Stimulated activated CD8-positive, alpha-beta memory T cell treated with anti-CD3 and anti-CD28 coated beads, Interleukin-7, amount 100 ng/mL, for 24 hours (primary cell): ENCODE data around the gene JAK2.
"Not testable (repeated sequence)": the region's sequence is repeated elsewhere in the genome, so short reads cannot be mapped to it uniquely, and the experiment has no call there.

Source experiments
- DNase-seq: peaks from one replicate; pipeline ENCODE4 v3.0.0-alpha.2; 2020; ENCODE audit warnings: low read depth

Gene JAK2

DNA sequence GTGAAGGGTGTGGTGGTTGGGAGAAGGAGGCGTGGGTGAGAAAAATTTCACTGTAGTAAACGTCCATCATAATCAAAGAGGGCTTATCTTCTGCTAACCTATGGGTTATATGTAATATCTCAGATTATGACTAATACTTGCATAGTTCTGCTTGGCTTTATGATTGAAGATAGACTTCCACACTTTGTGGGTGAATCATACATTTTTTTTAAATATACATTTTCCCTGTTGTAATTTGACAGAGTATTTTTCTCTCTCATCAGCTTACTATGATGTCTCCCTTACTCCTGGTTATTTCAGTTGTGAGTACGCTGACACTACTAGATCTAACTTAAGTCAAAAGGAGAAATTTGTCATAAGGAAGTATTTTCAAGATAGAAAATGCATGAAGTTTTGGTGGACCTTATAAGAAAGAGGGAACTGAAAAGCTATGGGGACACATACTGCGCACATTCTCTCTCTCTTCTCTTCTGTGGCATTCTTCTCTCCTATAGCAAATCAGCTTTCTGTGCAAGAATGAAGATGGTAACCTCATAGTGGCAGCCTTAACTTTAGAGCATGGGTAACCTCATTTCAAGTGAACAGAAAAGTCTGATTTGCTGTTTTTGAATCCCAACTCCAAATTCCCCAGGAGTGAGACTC is 4.9 kb upstream of the JAK2 start:
- DNase-seq, result no peak

DNA sequence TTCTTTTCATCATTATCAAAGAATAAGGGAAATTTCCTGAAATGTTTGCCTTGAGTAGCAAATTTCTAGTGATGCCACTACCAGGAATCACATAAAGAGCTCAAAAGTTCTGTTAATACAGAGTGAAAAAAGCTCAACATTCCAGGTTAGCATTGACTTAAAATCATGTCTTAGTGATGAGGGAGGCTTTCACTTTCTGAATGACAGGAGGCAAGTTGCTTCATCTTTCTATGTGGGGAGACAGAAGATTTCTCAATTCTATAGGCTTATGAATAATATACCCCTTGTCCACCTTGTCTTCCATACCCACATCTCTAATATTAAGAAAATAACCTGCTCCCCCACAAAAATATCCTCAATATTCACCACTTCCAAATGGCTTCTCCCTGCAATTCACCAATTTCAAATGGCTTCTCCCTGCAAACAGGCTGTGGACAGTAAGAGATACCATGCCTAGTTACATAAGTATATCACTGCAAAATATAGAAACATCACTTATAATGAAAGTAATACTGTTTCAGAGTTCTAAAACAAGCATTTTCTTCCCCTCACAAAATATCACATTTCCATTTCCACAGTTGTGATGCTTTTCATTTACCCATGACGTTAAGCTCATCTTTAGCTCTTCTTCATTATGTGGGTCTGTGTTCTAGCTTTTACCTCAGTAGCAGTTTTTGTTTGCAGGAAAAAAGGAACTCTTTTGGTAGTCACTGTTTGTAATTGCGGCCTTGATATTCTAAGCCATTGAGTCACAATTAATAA is 2.2 kb upstream of the JAK2 start:
- DNase-seq, result no peak

DNA sequence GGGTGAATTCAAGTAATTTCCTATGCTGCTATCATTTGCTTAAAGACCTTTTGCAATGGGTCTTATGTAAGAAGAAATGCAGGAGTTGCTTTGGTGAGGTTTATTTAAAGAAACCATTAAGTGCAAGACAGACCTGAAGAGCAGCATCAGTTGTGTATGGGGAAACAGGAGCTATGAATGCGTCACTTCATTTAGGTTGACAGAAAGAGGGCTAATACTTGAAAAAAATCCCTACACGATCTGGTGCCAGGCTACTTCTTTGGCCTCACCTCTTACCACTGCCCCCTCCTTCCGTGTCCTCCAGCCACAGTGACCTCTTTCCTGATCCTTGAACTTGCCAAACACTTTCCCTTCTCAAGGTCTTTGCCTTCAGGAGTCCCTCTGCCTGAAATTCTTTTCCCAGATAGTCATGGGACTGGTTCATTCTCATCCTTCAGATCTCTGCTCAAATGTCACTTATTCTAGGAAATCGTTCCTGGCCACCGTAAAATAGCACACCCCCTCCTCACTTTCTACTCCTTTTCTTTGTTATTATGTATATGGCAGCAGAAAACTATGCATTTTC is 1.4 kb upstream of the JAK2 start:
- no peak for DNase-seq

DNA sequence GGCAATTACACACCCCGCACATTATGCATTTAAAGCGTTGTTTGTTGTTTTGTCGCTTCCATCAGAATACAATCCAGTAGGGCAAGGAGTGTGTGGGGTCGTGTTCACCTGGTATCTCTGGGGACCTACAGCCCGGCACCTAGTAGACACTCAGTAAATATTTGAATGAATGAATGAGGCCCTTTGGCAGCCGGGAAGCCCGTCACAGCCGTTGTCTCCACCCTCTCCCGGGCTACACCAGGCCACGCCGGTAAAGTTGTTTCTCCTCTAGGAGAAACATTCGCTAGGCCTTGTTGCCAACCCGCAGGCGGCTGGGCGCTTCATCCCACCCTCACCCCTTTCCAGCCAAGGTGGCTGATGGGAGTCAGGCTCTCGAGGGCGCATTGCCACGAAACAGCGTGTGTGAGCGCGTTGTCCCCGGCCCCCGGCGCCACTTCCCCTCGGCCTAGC is 876 bp upstream of the JAK2 start:
- DNase-seq, result no peak

DNA sequence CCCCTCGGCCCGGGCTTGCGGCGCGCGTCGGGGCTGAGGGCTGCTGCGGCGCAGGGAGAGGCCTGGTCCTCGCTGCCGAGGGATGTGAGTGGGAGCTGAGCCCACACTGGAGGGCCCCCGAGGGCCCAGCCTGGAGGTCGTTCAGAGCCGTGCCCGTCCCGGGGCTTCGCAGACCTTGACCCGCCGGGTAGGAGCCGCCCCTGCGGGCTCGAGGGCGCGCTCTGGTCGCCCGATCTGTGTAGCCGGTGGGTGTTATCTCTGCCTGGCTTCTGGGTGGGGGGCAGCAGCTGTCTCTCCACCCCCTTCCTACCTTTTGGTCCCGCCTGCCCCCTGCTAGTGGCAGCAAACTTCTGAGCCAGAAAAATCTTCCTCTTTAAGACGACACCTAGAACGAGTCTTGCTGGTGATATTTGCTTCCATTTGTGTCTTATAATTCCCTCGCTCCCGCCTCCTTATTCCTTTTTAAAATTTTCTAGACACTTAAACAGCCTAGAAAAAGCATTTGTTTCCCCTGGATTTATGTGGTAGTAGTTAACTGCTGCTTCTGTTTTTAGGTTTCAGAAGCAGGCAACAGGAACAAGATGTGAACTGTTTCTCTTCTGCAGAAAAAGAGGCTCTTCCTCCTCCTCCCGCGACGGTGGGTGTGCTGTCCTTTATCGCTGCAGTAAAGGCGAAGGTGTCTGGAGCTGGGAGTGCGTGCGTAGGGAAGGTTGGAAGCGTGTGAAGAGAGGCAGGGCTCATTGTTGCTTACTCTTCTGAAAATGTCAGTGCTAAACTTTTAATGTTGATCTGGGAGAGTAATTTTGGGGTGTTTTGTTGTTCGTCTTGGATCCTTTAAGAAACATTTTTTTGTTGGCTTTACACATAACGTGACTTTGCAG is 554 bp downstream of the JAK2 start:
- DNase-seq, result no peak

DNA sequence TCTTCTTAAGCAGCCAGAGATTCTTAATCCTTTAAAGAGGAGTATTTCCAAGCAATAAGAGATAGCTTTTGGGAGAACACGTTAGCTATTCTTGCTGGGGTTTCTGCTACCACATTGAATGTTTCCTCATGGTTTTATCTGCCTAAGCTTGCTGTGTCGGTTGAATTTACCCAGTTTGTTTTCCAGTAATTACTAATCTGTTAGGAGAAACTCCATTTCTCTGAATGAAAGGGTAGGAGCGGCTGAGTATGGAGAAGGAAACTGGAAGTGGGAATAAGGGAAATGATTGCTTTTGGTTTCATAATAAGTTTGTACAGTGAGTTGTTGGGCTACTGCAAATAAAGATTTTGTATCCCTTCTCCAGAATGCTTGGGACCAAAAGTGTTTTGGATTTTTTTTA is 1.2 kb downstream of the JAK2 start:
- no peak for DNase-seq

DNA sequence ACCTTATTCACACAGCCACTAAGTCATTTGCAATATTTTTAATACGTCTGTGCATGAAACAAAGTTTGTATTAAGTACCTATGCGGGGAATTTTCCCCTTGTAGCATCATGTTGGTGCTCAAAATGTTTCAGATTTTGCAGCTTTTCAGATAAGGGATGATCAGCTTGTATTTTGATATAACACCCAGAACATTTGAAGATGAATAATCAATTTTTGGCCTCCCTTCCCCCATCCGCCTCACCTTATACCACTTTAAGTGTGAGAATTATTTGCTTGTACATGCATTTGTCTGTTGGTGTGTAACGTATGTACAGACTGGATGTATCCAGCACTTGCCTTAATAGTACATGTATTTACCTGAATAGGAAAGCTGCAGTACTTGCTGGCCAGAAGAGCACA is 1.7 kb downstream of the JAK2 start:
- no peak for DNase-seq

DNA sequence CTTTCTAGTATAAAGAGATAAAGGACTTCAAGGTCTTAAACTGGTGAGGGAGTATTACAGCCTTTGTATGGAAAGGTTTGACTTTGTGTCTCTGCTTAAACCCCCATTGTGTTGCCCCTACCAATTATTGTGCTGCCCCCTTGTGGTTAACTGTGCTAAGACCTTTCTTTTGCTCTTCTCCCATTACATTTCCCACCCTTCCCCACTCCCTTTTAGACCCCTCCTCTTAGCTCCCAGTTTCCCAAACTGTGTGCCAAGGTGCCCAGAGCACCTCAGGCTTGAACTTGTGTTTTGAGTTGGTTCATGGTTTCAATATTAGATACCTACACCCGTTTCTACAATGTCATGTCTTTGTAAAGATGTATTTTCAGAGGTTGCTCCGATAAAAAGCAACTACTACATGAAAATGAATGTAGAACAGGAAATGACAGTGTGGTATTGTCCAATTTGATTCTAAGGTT is 2.9 kb downstream of the JAK2 start:
- DNase-seq, result no peak

DNA sequence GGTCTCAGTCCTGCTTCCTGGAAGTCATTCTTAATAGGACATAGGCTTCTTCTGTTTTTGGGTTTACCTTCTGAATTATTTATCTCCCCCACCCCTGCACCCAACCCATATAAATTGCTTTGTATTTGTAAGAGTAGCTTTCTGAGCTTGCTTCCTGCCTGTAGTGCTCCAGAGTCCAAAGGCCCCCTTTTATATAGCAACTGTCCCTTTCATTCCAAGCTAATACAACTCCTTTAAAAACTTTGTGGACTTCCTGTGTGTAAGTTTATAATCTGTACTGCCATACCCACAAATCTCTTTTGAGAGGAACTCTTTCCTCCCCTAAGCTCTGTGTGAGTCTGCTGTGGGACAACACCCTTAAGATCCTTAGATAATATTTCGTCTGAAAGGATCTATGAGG is 7.8 kb downstream of the JAK2 start:
- DNase-seq, result no peak

DNA sequence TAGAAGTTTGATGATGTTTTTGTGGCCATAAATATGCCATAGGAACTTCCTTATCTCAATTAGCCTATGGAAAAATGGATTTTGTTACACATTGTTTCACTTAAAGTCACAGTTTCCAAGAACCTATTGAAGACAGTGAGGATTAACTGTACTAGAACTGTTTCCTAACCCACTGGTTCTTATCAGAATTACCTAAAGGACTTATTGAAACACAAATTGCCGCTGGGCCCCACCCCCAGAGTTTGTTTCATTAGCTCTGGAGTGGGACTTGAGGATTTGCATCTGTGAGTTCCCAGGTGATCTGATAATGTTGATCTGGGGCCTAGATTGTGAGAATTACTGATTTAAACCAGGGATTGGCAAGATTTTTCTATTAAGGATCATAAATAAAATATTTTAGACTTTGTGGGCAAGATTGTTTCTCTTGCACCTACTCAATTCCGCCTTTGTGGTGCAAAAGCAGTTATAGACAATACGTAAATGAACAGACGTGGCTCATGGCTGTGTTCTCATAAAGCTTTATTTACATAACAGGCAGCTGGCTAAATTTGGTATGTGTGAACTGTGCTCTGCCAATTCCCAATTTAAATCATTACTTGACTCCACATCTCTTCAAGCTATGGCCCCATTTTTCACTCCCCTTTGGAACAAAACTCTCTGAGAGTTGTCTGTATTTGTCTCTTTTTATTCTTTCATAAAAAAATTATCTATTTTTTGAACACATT is 9.3 kb downstream of the JAK2 start:
- DNase-seq, result no peak

DNA sequence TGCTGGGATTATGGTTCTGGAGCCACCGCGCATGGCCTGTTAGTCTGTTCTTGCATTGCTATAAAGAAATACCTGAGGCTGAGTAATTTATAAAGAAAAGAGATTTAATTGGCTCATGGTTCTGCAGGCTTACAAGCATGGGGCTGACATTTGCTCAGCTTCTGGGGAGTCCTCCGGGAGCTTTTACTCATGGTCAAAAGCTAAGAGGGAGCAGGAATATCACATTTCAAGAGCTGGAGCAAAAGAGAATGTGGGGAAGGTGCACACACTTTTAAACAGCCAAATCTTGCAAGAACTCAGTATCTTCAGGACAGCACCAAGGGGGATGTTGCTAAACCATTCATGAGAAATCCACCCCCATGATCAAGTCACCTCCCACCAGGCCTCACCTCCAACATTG is 12.1 kb downstream of the JAK2 start:
- no peak for DNase-seq

DNA sequence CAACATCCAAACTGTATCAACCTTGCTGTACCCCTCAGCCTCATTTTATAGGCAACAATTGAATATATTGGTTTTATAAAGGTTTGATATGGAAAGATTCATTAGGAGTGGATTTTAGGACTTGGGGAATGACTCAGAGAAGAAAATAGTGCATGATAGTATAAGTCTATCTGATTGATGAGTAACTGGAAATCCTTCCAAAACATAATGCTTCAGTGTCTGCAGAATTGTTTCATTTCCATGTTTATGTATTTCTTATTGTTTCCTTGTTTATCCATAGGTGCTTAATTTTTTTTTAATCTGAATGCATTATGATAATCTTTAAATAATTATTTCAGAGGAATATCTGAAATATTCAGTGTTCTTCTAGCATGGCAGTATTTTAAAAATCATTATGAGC is 12.6 kb downstream of the JAK2 start:
- no peak for DNase-seq

DNA sequence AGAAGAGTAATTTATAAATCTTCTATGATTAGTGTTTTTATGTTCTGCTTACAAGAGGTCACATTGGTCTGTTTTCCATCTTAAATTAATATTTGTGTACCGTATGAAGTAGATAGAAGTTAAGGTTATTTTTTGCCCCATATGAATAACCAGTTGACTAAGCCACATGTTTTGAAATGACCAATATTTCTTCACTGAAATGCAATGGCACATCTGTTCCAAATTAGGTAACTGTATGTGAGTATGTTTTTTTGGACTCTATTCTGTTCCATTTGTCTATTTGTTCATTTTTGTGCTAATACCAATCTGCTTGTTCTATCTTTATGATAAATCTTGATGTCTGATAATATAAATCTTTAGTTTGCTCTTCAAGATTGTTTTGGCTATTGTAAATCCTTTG is 17.7 kb downstream of the JAK2 start:
- DNase-seq, result no peak

DNA sequence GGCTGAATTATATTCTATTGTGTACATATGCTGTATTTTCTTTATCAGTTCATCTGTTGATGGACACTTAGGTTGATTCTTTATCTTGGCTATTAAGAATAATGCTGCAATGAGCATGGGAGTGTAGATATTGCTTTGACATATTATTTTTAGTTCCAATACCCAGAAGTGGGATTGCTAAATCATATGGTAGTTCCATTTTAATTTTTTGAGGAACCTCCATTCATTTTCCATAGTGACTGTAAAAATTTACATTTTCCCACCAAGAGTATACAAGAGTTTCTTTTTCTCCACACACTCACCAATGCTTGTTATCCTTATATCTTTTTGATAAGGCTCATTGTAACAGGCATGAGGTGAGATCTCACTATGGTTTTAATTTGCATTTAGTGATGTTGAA is 19.4 kb downstream of the JAK2 start:
- DNase-seq, result no peak

DNA sequence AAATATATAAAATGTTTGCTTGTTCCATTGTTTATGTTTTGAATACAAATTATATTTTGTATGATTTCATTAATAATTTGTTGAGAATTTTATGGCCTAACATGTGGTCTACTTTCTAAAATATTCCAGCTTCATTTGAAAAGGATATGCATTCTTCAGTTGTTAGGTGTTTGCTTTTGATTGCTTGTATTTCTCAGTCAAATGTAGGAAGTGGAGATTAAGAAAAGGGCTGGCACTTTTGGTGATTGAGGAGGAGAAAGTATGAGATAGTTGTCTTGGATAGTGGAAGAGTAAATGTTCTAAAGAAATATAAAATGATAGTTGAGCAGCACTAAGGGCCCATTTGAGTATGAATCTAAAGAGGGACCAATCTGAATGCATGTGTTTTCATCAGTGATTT is 23.1 kb downstream of the JAK2 start:
- DNase-seq, result no peak

DNA sequence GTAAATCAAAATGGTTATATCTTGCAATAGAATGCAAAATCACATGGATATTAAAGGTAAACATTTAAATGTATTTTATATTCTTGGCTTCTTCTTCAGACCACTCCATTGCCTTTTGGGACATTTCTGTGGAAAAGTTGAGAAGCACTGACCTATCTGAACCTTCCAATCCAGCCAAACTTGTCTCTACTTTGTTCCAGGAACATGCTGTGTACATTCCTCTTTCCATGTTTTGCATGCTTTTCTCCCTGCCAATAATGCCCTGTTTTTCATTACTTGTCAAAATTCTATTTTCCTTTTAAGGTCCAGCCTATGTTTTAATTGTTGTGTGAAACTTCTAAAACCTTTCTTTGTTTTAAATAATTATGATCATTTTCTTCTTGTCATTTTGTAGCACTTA is 28.3 kb downstream of the JAK2 start:
- DNase-seq, result no peak

DNA sequence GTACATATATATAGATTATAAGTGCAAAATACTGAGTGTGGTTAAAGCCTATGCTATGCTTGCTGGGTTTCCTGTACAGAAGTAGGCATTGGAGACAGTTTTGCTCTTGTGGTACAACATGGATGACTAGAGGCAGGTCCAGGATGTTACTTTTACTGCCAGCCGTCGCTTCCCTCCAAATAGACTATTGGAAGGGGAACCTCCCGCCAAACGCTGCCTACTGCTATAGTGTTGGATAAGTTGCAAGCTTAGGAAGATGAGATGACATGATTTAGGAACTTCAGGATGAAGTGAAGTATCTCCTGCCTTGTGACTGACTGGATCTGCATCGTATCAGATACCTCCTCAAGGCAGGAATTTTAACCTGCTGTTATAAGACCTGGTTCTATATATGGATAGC is 30.9 kb downstream of the JAK2 start:
- no peak for DNase-seq

DNA sequence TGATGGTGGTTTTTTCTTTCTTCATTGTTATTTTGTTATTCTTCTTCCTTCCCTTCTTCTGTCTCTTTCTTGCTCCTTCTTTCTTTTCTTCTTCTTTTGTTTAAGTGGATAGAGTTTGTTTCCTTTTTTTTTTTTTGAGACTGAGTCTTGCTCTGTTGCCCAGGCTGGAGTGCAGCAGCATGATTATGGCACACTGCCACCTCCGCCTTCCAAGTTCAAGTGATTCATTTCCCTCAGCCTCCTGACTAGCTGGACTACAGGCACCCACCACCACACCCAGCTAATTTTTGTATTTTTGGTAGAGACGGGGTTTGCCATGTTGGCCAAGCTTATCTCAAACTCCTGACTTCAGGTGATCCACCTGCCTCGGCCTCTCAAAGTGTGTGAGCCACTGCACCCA is 40.3 kb downstream of the JAK2 start:
- no peak for DNase-seq

DNA sequence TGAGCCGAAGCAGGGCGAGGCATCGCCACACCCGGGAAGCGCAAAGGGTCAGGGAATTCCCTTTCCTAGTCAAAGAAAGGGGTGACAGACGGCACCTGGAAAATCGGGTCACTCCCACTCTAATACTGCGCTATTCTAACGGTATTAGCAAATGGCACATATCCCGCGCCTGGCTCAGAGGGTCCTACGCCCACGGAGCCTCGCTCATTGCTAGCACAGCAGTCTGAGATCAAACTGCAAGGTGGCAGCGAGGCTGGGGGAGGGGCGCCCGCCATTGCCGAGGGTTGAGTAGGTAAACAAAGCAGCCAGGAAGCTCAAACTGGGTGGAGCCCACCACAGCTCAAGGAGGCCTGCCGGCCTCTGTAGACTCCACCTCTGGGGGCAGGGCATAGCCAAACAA is 46.9 kb downstream of the JAK2 start:
- not testable (repeated sequence) for DNase-seq

DNA sequence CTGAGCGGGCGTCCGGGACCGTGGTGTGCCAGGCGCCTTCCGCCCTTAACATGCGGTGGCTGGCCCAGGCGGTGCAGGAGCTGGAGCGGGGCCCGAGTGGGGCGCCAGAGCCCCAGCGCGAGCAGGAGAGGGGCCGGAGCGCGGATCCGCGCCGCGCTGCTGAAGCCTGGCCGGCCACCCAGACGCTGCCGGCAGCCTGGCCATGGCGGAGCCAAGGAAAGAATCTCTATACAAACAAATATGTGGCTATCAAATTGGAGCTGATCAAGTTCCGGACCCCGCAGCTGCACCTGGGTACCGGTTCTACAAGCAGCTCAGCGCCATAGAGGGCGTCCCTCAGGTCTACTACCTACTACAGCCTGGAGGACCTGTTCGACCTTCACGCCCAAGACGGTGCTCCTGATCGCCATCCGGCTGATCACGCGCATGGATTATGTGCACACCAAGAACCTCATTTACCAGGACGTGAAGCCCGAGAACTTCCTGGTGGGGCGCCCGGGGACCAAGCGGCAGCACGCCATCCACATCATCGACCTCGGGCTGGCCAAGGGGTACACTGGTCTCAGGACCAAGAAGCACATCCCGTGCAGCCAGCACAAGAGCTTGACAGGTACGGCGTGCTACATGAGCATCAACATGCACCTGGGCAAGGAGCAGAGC is 55.8 kb downstream of the JAK2 start:
- no peak for DNase-seq

DNA sequence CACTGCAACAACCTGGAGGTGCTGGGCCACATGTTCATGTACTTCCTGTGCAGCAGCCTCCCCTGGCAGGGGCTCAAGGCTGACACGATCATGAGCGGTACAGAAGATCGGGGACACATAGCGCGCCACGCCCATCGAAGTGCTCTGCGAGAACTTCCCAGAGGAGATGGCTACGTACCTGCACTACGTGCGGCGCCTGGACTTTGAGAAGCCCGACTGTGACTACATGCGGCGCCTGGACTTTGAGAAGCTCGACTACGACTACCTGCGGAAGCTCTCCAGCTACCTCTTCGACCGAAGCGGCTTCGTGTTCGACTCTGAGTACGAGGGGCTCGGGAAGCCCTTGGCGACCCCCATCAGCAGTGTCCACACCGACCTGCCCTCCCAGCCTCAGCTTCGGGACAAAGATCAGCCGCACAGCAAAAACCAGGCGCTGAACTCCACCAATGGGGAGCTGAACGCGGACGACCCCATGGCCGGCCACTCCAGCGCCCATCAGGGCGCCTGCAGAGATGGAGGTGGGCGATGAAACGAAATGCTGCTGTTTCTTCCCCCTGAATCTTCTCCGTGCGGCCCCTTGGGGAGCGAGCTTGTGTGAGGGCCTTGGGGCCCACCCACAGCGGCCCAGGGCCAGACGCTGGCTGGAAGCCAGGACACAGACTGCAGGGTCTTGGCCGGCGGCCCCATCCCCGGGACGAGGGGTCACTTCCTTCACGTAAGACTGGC is 56.5 kb downstream of the JAK2 start:
- no peak for DNase-seq
